ENCODE results near the gene RMDN3.

RMDN3 gene

DNA sequence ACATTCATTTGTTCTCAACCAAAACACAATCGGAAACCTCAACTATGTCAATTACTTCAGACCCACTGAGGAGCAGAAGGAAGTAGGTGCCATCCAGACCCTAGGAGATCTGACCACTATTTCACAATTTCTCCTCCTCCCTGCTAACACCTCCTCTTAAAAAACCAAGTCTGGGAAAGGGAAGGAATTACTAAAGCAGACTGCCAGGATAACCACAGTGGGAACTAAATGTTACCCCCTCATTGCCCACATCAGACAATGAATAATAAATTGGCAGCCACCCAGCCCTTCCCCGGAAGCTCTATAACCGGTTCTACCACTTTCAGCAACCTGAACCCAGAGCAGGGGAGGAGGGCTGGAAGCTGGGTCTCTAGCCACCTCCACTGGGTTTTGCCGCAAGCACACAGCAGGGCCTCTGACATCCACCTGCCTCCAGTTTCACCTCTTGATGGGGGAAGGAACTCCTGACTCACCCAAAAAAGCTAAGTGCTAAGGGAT, 32.3 kb upstream of the RMDN3 start:
- in situ Hi-C loops (cut with MboI; ENCODE audit: low pct_unique_long_range_greater_than_20kb, low sequenced_read_pairs, unreplicated experiment): no loop called here
- no peak for DNase-seq (ENCODE audit: low spot score)
- TF ChIP-seq, protein P1, sequence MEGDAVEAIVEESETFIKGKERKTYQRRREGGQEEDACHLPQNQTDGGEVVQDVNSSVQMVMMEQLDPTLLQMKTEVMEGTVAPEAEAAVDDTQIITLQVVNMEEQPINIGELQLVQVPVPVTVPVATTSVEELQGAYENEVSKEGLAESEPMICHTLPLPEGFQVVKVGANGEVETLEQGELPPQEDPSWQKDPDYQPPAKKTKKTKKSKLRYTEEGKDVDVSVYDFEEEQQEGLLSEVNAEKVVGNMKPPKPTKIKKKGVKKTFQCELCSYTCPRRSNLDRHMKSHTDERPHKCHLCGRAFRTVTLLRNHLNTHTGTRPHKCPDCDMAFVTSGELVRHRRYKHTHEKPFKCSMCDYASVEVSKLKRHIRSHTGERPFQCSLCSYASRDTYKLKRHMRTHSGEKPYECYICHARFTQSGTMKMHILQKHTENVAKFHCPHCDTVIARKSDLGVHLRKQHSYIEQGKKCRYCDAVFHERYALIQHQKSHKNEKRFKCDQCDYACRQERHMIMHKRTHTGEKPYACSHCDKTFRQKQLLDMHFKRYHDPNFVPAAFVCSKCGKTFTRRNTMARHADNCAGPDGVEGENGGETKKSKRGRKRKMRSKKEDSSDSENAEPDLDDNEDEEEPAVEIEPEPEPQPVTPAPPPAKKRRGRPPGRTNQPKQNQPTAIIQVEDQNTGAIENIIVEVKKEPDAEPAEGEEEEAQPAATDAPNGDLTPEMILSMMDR (IDR thresholded peaks at IDR 0.05; ENCODE audit: extremely low read depth, insufficient read depth, missing control alignments): no peak

DNA sequence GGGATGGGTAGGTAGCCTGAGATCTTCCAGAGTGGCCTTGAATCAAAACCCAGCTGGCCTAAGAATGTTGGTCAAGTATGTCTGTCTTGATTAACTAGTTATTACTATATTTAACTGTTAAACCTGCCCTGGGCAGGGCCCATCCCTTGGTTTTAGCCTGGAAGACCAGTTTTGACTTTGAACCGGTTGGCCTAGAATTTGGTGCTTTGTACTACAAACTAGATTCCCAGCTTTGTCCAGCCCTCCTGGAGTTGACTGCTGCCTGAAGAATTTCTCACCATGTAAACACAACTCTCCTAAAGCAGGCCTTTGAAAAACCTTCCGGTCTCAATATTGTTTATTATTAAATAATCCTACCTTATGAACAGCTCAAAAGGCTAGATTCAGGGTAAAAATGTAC, 30.8 kb upstream of the RMDN3 start:
- in situ Hi-C loops (cut with MboI; ENCODE audit: low pct_unique_long_range_greater_than_20kb, low sequenced_read_pairs, unreplicated experiment): no loop called here

DNA sequence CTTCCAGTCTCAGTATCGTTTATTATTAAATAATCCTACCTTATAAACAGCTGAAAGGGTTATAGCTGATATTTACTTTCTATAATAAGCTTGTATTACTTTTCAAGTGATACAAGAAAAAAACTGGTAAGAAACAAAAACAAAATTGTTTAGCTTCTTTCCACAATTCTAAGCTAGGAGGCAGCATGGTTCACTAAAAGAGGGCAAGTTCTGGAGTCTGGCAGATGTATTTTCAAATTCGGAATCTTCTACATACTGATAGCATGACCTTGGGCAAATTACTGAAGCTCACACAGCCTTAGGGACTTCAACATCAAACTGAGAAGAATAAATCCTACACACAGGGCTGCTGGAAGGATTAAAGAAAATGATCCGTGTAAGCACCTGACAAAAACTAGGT, 30.1 kb upstream of the RMDN3 start:
- no peak for DNase-seq (ENCODE audit: low spot score)
- TF ChIP-seq, protein P1 (IDR thresholded peaks at IDR 0.05; ENCODE audit: extremely low read depth, insufficient read depth, missing control alignments): no peak
- in situ Hi-C loops (cut with MboI; ENCODE audit: low pct_unique_long_range_greater_than_20kb, low sequenced_read_pairs, unreplicated experiment): no loop called here

More for the DNA sequence above, 30.8 kb upstream of the RMDN3 start:
- no peak for DNase-seq (ENCODE audit: low spot score)
- TF ChIP-seq, protein P1 (IDR thresholded peaks at IDR 0.05; ENCODE audit: extremely low read depth, insufficient read depth, missing control alignments): no peak

DNA sequence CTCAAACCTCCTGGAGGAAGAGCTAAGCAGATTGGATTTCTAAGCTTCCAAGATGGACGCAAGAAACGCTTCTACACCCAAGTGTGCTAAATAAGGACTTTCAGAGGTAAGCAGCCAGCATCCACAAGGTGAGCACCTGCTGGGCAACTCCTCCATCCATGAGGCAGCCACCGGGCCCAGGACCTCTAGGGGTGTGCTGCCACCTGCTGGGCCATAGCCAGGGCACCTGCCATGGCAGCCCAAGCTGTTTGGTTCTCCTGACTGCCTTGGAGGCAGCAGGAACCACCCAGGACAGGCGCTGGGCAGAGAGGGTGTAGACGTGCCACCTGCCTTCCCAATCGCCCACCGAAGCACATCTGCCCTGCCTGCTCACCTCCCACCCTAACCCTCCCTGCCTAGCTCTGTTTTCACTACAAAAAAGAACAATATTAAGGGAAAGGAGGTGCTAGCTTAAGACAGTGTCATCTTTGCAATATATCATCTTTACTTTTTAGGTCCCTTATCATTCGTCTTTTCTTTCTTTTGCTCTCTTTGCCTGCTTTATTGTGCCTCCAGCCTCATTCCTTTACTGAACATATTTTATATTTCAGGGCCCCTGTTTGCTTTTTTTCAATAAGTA, 27.7 kb upstream of the RMDN3 start:
- DNase-seq (ENCODE audit: low spot score): peak; percentile 77
- TF ChIP-seq, protein P1 (IDR thresholded peaks at IDR 0.05; ENCODE audit: extremely low read depth, insufficient read depth, missing control alignments): peak; percentile 99
- in situ Hi-C loops (cut with MboI; ENCODE audit: low pct_unique_long_range_greater_than_20kb, low sequenced_read_pairs, unreplicated experiment): no loop called here

DNA sequence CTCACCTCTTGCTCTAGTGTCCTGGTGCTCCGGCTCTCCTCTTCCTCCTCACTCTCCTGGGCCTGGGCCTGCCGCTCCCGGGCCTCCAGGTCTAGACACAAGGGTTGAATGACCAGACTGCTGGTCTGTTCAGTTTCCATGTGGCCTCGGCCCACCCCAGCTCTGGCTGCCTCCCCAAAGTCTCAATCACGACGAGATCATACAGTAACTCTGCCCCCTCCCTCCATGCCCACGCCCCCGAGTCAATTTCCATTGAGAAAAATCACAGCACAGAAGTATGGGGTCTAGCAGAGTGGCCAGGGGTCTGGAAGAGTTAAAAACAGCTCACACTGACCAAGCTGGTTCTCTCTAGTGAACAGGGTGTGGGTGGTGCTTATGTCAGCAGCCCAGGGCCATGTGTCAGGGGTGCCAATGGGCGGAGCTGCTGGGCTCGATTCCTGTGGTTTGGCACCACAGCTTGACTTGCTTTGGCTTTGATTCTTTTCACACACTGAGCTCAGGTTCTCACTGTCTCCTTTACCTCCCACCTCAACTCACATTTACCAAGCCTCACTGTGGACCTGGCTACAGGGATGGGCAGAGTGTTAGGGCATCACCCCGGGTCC, 21.6 kb upstream of the RMDN3 start:
- TF ChIP-seq, protein P1 (IDR thresholded peaks at IDR 0.05; ENCODE audit: extremely low read depth, insufficient read depth, missing control alignments): no peak
- no peak for DNase-seq (ENCODE audit: low spot score)
- in situ Hi-C loops (cut with MboI; ENCODE audit: low pct_unique_long_range_greater_than_20kb, low sequenced_read_pairs, unreplicated experiment): no loop called here

DNA sequence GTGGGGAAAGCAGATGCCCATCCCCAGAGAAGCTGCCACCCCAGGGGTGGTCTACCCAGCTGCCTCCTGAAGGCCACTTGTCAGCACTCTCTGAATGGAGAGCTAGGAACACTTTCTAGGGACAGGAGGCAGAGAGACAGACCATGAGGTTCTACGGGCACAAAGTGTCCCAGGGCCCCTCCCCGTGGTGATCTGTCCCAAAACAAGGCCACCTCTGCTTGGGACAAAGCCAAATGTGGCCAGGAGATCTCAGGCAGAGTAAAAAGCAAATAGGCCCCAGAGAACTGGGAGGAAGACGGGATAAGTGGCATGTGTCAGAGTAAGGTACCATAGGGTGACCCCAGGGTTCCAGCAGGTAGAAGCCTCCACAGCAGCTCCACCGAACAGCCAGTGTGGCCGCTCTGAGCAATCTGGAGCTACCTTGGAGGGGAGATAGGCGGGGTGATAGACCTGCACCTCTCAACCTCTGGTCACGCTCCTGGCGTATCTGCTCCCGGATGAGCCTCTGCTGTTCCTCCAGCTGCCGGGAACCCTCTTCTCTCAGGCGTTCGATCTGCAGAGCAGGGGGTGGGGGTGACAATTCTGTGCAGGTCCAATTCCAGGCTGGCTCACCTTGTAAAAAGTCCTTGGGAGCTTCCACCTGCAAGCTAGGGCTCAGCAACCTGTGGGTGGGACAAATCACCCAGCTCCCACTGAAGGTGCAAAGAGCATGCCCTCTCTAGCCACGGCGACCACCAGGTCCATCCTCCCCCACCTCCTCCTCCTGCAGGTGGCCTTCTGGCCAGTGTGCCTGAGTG, 20.9 kb upstream of the RMDN3 start:
- TF ChIP-seq, protein P1 (IDR thresholded peaks at IDR 0.05; ENCODE audit: extremely low read depth, insufficient read depth, missing control alignments): no peak
- in situ Hi-C loops (cut with MboI; ENCODE audit: low pct_unique_long_range_greater_than_20kb, low sequenced_read_pairs, unreplicated experiment): no loop called here
- DNase-seq (ENCODE audit: low spot score): no peak
